GM21447 (cell line): Measurements from ENCODE around the gene CDHR5.
"Not testable (repeated sequence)": the region's sequence is repeated elsewhere in the genome, so short reads cannot be mapped to it uniquely, and the experiment has no call there.

Source experiments
- ATAC-seq: cut with Tn5 transposase; IDR thresholded peaks from one replicate; pipeline ENCODE4 v1.9.1; 2021; ENCODE audit not compliant: unreplicated experiment

CDHR5 gene

GRCh38 chr11:624705-625635 is at the start of gene CDHR5:
Gene CDHR5, minus strand, starts transcription at chr11:624955. Its CDS starts 53 bp downstream, at chr11:624902.
- ATAC-seq, result no peak

- no peak for ATAC-seq
These were observed 49.7 kb upstream of the CDHR5 start for GRCh38 chr11:674406-674805.

GRCh38 chr11:673866-674265 is 49.1 kb upstream of the CDHR5 start:
- ATAC-seq, result no peak

- no peak for ATAC-seq
These were observed 41.0 kb upstream of the CDHR5 start for GRCh38 chr11:665704-666281.

- no peak for ATAC-seq
These were observed 40.4 kb upstream of the CDHR5 start for GRCh38 chr11:665062-665703.

- no peak for ATAC-seq
These were observed 38.0 kb upstream of the CDHR5 start for GRCh38 chr11:662689-663274.

GRCh38 chr11:660681-661444 is 36.1 kb upstream of the CDHR5 start:
- ATAC-seq, result no peak

GRCh38 chr11:660281-660680 is 35.5 kb upstream of the CDHR5 start:
- ATAC-seq, result no peak

GRCh38 chr11:659532-660085 is 34.9 kb upstream of the CDHR5 start:
- ATAC-seq, result no peak

- ATAC-seq, result no peak
These were observed 33.0 kb upstream of the CDHR5 start for GRCh38 chr11:657691-658126.

GRCh38 chr11:656866-657265 is 32.1 kb upstream of the CDHR5 start:
- no peak for ATAC-seq

- ATAC-seq, result no peak
These were observed 31.7 kb upstream of the CDHR5 start for GRCh38 chr11:656426-656825.

GRCh38 chr11:655036-655726 is 30.4 kb upstream of the CDHR5 start:
- no peak for ATAC-seq

GRCh38 chr11:654444-654843 is 29.7 kb upstream of the CDHR5 start:
- not testable (repeated sequence) for ATAC-seq

GRCh38 chr11:653837-654236 is 29.1 kb upstream of the CDHR5 start:
- ATAC-seq, result no peak

GRCh38 chr11:653136-653535 is 28.4 kb upstream of the CDHR5 start:
- ATAC-seq, result not testable (repeated sequence)

GRCh38 chr11:650482-650881 is 25.7 kb upstream of the CDHR5 start:
- ATAC-seq, result no peak

GRCh38 chr11:647672-648158 is 23.0 kb upstream of the CDHR5 start:
- not testable (repeated sequence) for ATAC-seq

GRCh38 chr11:646214-646613 is 21.5 kb upstream of the CDHR5 start:
- no peak for ATAC-seq

GRCh38 chr11:645536-645935 is 20.8 kb upstream of the CDHR5 start:
- ATAC-seq, result no peak
